Neural progenitor cell (in vitro differentiated cells): Measurements from ENCODE around the gene PRUNE1. TPM values are rescaled to one million over a fixed set of nuclear protein-coding genes. Genes with fewer than 3 reads are reported as not detected.
A peak's percentile ranks its signal among the peaks of the same experiment; 100 is the strongest.

Experiments
- DNase-seq: peaks from one replicate; pipeline ENCODE4 v3.0.0-alpha.2; 2016; ENCODE audit warnings: low spot score
- H2AFZ ChIP-seq: fragments of 200-600 bp; sonication (generic); replicated peaks from 2 replicates; pipeline ENCODE4 v1.6.1; 2016; ENCODE audit warnings: antibody characterized with exemption
- H3F3A ChIP-seq: fragments of 200-600 bp; sonication (generic); 2 replicates; pipeline ENCODE4 v1.6.1; 2016; ENCODE audit warnings: antibody characterized with exemption, low read depth
- H3K27ac ChIP-seq: fragments of 200-600 bp; sonication (generic); 2 replicates; pipeline ENCODE4 v1.5.1; 2016; ENCODE audit warnings: mild to moderate bottlenecking
- H3K27me3 ChIP-seq: fragments of 200-600 bp; sonication (generic); 2 replicates; pipeline ENCODE4 v1.6.1; 2016; ENCODE audit warnings: mild to moderate bottlenecking, moderate library complexity
- H3K36me3 ChIP-seq: fragments of 200-600 bp; sonication (generic); 2 replicates; pipeline ENCODE4 v1.5.1; 2016
- H3K4me1 ChIP-seq: fragments of 200-600 bp; sonication (generic); 2 replicates; pipeline ENCODE4 v1.6.1; 2016; ENCODE audit warnings: mixed run types
- H3K4me2 ChIP-seq: fragments of 200-600 bp; sonication (generic); 2 replicates; pipeline ENCODE4 v1.6.1; 2016
- H3K4me3 ChIP-seq: fragments of 200-600 bp; sonication (generic); 2 replicates; pipeline ENCODE4 v1.5.1; 2016
- H3K79me2 ChIP-seq: fragments of 200-600 bp; sonication (generic); 2 replicates; pipeline ENCODE4 v1.6.1; 2016; ENCODE audit warnings: low read depth
- H3K9ac ChIP-seq: fragments of 200-600 bp; sonication (generic); 2 replicates; pipeline ENCODE4 v1.6.1; 2016
- H3K9me3 ChIP-seq: fragments of 200-600 bp; sonication (generic); 2 replicates; pipeline ENCODE4 v1.5.1; 2016; ENCODE audit warnings: low read depth
- H4K20me1 ChIP-seq: fragments of 200-600 bp; sonication (generic); 2 replicates; pipeline ENCODE4 v1.6.1; 2016; ENCODE audit warnings: low read depth
- H3K27ac Mint-ChIP-seq: 3 replicates; pipeline ENCODE4 v1.8.0; 2021; ENCODE audit warnings: mixed read lengths
- H3K27me3 Mint-ChIP-seq: 2 replicates; pipeline ENCODE4 v1.8.0; 2022; ENCODE audit warnings: low read depth, mild to moderate bottlenecking, inconsistent platforms, moderate library complexity, mixed read lengths; ENCODE audit not compliant: insufficient read depth
- H3K36me3 Mint-ChIP-seq: 3 replicates; pipeline ENCODE4 v1.8.0; 2021; ENCODE audit warnings: mixed read lengths
- H3K4me1 Mint-ChIP-seq: 3 replicates; pipeline ENCODE4 v1.8.0; 2021; ENCODE audit warnings: mixed read lengths
- H3K4me3 Mint-ChIP-seq: 3 replicates; pipeline ENCODE4 v1.8.0; 2021; ENCODE audit warnings: mild to moderate bottlenecking, moderate library complexity, mixed read lengths
- H3K9me3 Mint-ChIP-seq: 3 replicates; pipeline ENCODE4 v1.8.0; 2020; ENCODE audit warnings: mixed read lengths
- EZH2 ChIP-seq: fragments of 200-600 bp; sonication (generic); IDR thresholded peaks from 2 replicates; pipeline ENCODE4 v1.6.1; 2017; ENCODE audit warnings: antibody characterized with exemption, mild to moderate bottlenecking, moderate library complexity
- EZH2phosphoT487 ChIP-seq: fragments of 200-600 bp; sonication (generic); IDR thresholded peaks from 2 replicates; pipeline ENCODE4 v1.6.1; 2017; ENCODE audit warnings: antibody characterized with exemption
- total RNA-seq: library from RNA; depleted of rRNA; stranded (reverse); fragments of >200 nt; gene quantifications from 2 replicates; pipeline ENCODE4 v1.2.3, GENCODE V29; 2015; ENCODE audit warnings: low replicate concordance
- TF ChIP-seq, protein P1 (sequence below): fragments of 200-600 bp; sonication (generic); IDR thresholded peaks from 2 replicates; pipeline ENCODE4 v1.5.1; 2017; ENCODE audit warnings: antibody characterized with exemption, mild to moderate bottlenecking

PRUNE1 gene
- total RNA-seq, 1 donor from 2014 or later, result 27.0 TPM

- H2AFZ ChIP-seq, result no peak overlapping the region
- TF ChIP-seq EZH2, result no peak
- TF ChIP-seq, protein P1, sequence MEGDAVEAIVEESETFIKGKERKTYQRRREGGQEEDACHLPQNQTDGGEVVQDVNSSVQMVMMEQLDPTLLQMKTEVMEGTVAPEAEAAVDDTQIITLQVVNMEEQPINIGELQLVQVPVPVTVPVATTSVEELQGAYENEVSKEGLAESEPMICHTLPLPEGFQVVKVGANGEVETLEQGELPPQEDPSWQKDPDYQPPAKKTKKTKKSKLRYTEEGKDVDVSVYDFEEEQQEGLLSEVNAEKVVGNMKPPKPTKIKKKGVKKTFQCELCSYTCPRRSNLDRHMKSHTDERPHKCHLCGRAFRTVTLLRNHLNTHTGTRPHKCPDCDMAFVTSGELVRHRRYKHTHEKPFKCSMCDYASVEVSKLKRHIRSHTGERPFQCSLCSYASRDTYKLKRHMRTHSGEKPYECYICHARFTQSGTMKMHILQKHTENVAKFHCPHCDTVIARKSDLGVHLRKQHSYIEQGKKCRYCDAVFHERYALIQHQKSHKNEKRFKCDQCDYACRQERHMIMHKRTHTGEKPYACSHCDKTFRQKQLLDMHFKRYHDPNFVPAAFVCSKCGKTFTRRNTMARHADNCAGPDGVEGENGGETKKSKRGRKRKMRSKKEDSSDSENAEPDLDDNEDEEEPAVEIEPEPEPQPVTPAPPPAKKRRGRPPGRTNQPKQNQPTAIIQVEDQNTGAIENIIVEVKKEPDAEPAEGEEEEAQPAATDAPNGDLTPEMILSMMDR, result no peak
- no peak for TF ChIP-seq EZH2phosphoT487
- no peaks in the 10 kb centered on the region for H4K20me1 ChIP-seq
- no peak overlapping the region for H3K9ac ChIP-seq
- DNase-seq, result no peak
- peaks cover 14% of the 10 kb centered on the region for H3K79me2 ChIP-seq
- Mint-ChIP-seq H3K4me1 (peaks cover 24% of the 10 kb centered on the region), H3K36me3 (peaks cover 10% of the 10 kb centered on the region), H3K27ac (no peak overlapping the region), H3K4me3 (peak overlapping the region; percentile 98), H3K27me3 (peaks cover 12% of the 10 kb centered on the region), H3K9me3 (no peaks in the 10 kb centered on the region)
- no peak overlapping the region for H3K27ac ChIP-seq
- peaks cover 47% of the 10 kb centered on the region for H3F3A ChIP-seq
- H3K36me3 ChIP-seq, result no peaks in the 10 kb centered on the region
- H3K4me2 ChIP-seq, result peak overlapping the region; percentile 98
- H3K4me3 ChIP-seq, result peak overlapping the region; percentile 69
- no peaks in the 10 kb centered on the region for H3K9me3 ChIP-seq
- no peaks in the 10 kb centered on the region for H3K27me3 ChIP-seq
- H3K4me1 ChIP-seq, result peaks cover 6% of the 10 kb centered on the region
Measured at GRCh38 chr1:151048645-151049032, 40.4 kb downstream of the PRUNE1 start.

GRCh38 chr1:151049458-151049857 lies 41.2 kb downstream of the PRUNE1 start:
- H3K4me3 ChIP-seq, result no peak overlapping the region
- H3K27me3 ChIP-seq, result no peaks in the 10 kb centered on the region
- H3K4me3 Mint-ChIP-seq, result peak overlapping the region; percentile 53
- peak overlapping the region; percentile 29 for H3K4me2 ChIP-seq
- TF ChIP-seq, protein P1, result no peak
- TF ChIP-seq EZH2 (no peak), EZH2phosphoT487 (no peak)
- peaks cover 11% of the 10 kb centered on the region for H3K36me3 Mint-ChIP-seq
- peaks cover 12% of the 10 kb centered on the region for H3K27me3 Mint-ChIP-seq
- no peak for DNase-seq
- H3K4me1 Mint-ChIP-seq, result peaks cover 24% of the 10 kb centered on the region
- H4K20me1 ChIP-seq, result no peaks in the 10 kb centered on the region
- peaks cover 6% of the 10 kb centered on the region for H3K4me1 ChIP-seq
- no peaks in the 10 kb centered on the region for H3K9me3 Mint-ChIP-seq
- no peak overlapping the region for H3K27ac Mint-ChIP-seq
- H3K36me3 ChIP-seq, result no peaks in the 10 kb centered on the region
- no peak overlapping the region for H2AFZ ChIP-seq
- H3K27ac ChIP-seq, result no peak overlapping the region
- no peak overlapping the region for H3K9ac ChIP-seq
- H3K79me2 ChIP-seq, result peaks cover 14% of the 10 kb centered on the region
- H3F3A ChIP-seq, result peaks cover 47% of the 10 kb centered on the region
- no peaks in the 10 kb centered on the region for H3K9me3 ChIP-seq

DNA sequence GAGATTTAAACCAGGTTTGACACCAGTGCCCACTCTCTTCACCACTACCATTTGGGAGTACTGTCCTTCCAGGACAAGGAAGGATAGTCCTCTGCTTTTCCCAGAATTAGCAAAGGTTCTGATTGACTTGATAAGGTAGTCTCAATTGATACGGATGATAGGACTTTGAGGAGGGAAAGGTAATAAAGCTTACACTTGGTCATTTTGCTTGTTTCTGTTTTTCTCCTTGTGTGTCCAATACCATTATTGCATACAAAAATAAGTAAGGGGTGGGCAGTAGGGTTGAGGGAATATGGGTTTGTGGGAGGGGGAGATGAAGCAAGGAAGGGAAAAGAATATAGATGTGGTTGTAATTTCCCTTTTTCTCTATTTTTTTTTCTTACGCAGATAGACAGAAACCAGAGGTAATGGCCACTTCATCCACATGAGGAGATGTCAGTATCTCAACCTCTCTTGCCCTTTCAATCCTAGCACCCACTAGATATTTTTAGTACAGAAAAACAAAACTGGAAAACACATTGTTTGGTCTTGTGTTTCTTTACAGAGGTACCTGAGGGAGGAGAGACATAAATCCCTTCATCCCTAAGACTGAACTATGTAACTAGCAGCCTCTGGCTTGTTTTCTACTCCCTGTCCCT lies 41.9 kb downstream of the PRUNE1 start:
- H3K9ac ChIP-seq, result no peak overlapping the region
- peaks cover 24% of the 10 kb centered on the region for H3K4me1 Mint-ChIP-seq
- no peak overlapping the region for H3K27ac Mint-ChIP-seq
- peak overlapping the region; percentile 33 for H3K4me2 ChIP-seq
- H3K27ac ChIP-seq, result peak overlapping the region; percentile 81
- H3K4me1 ChIP-seq, result peaks cover 6% of the 10 kb centered on the region
- peak overlapping the region; percentile 14 for H3K4me3 ChIP-seq
- no peaks in the 10 kb centered on the region for H3K36me3 ChIP-seq
- no peaks in the 10 kb centered on the region for H3K27me3 ChIP-seq
- no peak for DNase-seq
- H3K27me3 Mint-ChIP-seq, result peaks cover 12% of the 10 kb centered on the region
- peaks cover 14% of the 10 kb centered on the region for H3K79me2 ChIP-seq
- peak overlapping the region; percentile 53 for H3K4me3 Mint-ChIP-seq
- peaks cover 19% of the 10 kb centered on the region for H3K36me3 Mint-ChIP-seq
- H2AFZ ChIP-seq, result no peak overlapping the region
- peaks cover 47% of the 10 kb centered on the region for H3F3A ChIP-seq
- no peaks in the 10 kb centered on the region for H4K20me1 ChIP-seq
- H3K9me3 Mint-ChIP-seq, result no peaks in the 10 kb centered on the region
- no peaks in the 10 kb centered on the region for H3K9me3 ChIP-seq
- no peak for TF ChIP-seq EZH2phosphoT487
- no peak for TF ChIP-seq EZH2
- TF ChIP-seq, protein P1, result no peak
